HG03342 (cell line): ENCODE data around the gene MASTL.

ENCODE experiments used
- ATAC-seq: cut with Tn5 transposase; IDR thresholded peaks from one replicate; pipeline ENCODE4 v1.9.1; 2021; ENCODE audit warnings: mild to moderate bottlenecking, moderate library complexity; ENCODE audit not compliant: unreplicated experiment

The MASTL gene

GRCh38 chr10:27225011-27225590 lies 69.9 kb downstream of the MASTL start:
- ATAC-seq, result no peak

GRCh38 chr10:27225642-27226257 lies 70.6 kb downstream of the MASTL start:
- ATAC-seq, result no peak

GRCh38 chr10:27230022-27230421 lies 74.9 kb downstream of the MASTL start:
- ATAC-seq, result no peak

GRCh38 chr10:27235706-27236105 lies 80.6 kb downstream of the MASTL start:
- no peak for ATAC-seq
